K562 (cell line): ENCODE results near the gene ELOVL1. TPM values are rescaled to one million over a fixed set of nuclear protein-coding genes. Genes with fewer than 3 reads are reported as not detected.

Experiments
- ATAC-seq: fragments of 200-7000 bp; cut with Tn5 transposase; 3 replicates; pipeline ENCODE4 v1.9.1; 2020; ENCODE audit warnings: moderate library complexity
- BruUV-seq: library from RNA; stranded (reverse); fragments of 400-500 nt; replicated peaks from 2 replicates; lab custom pipeline; 2021; lab: Mats Ljungman, UMichigan
- CTCF ChIA-PET: fragments of 300-600 bp; formaldehyde crosslinking; extraction: SDS; loops from one replicate; lab custom pipeline; 2021; ENCODE audit warnings: low intra/inter-chr PET ratio; lab: Yijun Ruan, JAX
- POLR2A ChIA-PET: fragments of 300-600, 350-650 bp; sonication (Branson Sonifier 250); formaldehyde crosslinking; extraction: SDS; loops from one replicate; lab custom pipeline; 2021; ENCODE audit warnings: antibody characterized with exemption, inconsistent platforms; lab: Yijun Ruan, JAX
- DNase-seq, 4 experiments: peaks; one replicate each; pipeline versions ENCODE4 v3.0.0 to v3.0.0-alpha.2; 2011 to 2018; ENCODE audit warnings: low spot score in 3 of 4, mixed read lengths in 3 of 4; ENCODE audit errors: extremely low read depth in 1 of 4
- FAIRE-seq: peaks from 2 replicates; lab custom pipeline; 2011; peaks lifted over from hg19 to GRCh38; lab: Jason Lieb, UNC
- H2AFZ ChIP-seq: 2 replicates; pipeline ENCODE4 v1.6.0; 2011; ENCODE audit warnings: low read depth, low read length, control low read depth, inconsistent platforms
- H3K27ac ChIP-seq: fragments of 200-600 bp; 3 replicates; pipeline ENCODE4 v1.8.0; 2011; ENCODE audit warnings: low read depth, mild to moderate bottlenecking, control low read depth, inconsistent platforms, low read length, moderate library complexity, mixed read lengths; ENCODE audit errors: extremely low read depth
- H3K27me3 ChIP-seq, 2 experiments: fragments of 300-600 bp in 1 of 2; 2 replicates in 1 of 2; 3 replicates in 1 of 2; pipeline versions ENCODE4 v1.6.0 to v1.8.0; 2011; ENCODE audit warnings: inconsistent platforms in 2 of 2, low read length in 2 of 2, mild to moderate bottlenecking in 1 of 2, mixed read lengths in 1 of 2, moderate library complexity in 1 of 2; ENCODE audit not compliant: control insufficient read depth in 2 of 2, insufficient read depth in 2 of 2
- H3K36me3 ChIP-seq: fragments of 300-600 bp; 3 replicates; pipeline ENCODE4 v1.8.0; 2011; ENCODE audit warnings: mild to moderate bottlenecking, low read length, inconsistent platforms; ENCODE audit not compliant: control insufficient read depth, insufficient read depth
- H3K4me1 ChIP-seq, 2 experiments: fragments of 200-600 bp in 1 of 2; replicated peaks in 1 of 2; 2 replicates in 1 of 2; 3 replicates in 1 of 2; pipeline versions ENCODE4 v1.5.1 to v1.8.0; 2011; ENCODE audit warnings: inconsistent platforms in 2 of 2, low read length in 2 of 2, mild to moderate bottlenecking in 1 of 2, mixed read lengths in 1 of 2, moderate library complexity in 1 of 2; ENCODE audit not compliant: control insufficient read depth in 2 of 2, insufficient read depth in 2 of 2
- H3K4me2 ChIP-seq: 2 replicates; pipeline ENCODE4 v1.6.1; 2011; ENCODE audit warnings: low read length, control low read depth, inconsistent platforms, mixed read lengths; ENCODE audit not compliant: insufficient read depth
- H3K4me3 ChIP-seq: fragments of 200-600 bp; sonication (generic), shearing (Covaris generic); 2 replicates; pipeline ENCODE4 v1.5.1; 2016; ENCODE audit warnings: control low read depth, inconsistent platforms
- H3K79me2 ChIP-seq: fragments of 200-600 bp; 3 replicates; pipeline ENCODE4 v1.8.0; 2011; ENCODE audit warnings: low read length, inconsistent platforms; ENCODE audit not compliant: control insufficient read depth, insufficient read depth
- H3K9ac ChIP-seq, 2 experiments: 2 replicates each; pipeline versions ENCODE4 v1.6.0 to v1.6.1; 2011; ENCODE audit warnings: low read depth in 2 of 2, low read length in 2 of 2, control low read depth in 1 of 2, inconsistent platforms in 1 of 2, mild to moderate bottlenecking in 1 of 2, mixed read lengths in 1 of 2; ENCODE audit not compliant: insufficient read depth in 1 of 2
- H3K9me1 ChIP-seq: one replicate; pipeline ENCODE4 v1.6.0; 2011; ENCODE audit warnings: inconsistent platforms, mild to moderate bottlenecking, low read length, moderate library complexity; ENCODE audit not compliant: control insufficient read depth, insufficient read depth
- H3K9me3 ChIP-seq: replicated peaks from 2 replicates; pipeline ENCODE4 v1.5.1; 2011; ENCODE audit warnings: low read depth, low read length, inconsistent platforms; ENCODE audit not compliant: control insufficient read depth, insufficient read depth
- H4K20me1 ChIP-seq: replicated peaks from 2 replicates; pipeline ENCODE4 v1.6.1; 2011; ENCODE audit warnings: low read length, inconsistent platforms, mixed read lengths; ENCODE audit not compliant: control insufficient read depth, insufficient read depth
- BACH1 ChIP-seq: fragments of 200-800 bp; sonication (Bioruptor generic); IDR thresholded peaks from 2 replicates; pipeline ENCODE4 v1.6.1; 2016; ENCODE audit warnings: missing genetic modification characterization, missing compliant biosample characterization
- CREBBP ChIP-seq: IDR thresholded peaks from one replicate; pipeline ENCODE4 v1.6.1; 2012; ENCODE audit warnings: low read depth, mild to moderate bottlenecking, control low read depth, inconsistent platforms, low read length
- E2F4 ChIP-seq: sonication (generic); formaldehyde crosslinking; IDR thresholded peaks from 2 replicates; pipeline ENCODE4 v1.8.0; 2022; ENCODE audit warnings: mild to moderate bottlenecking, low read depth, missing genetic modification reagents
- FOS ChIP-seq: IDR thresholded peaks from 3 replicates; pipeline ENCODE4 v1.6.1; 2011; ENCODE audit not compliant: insufficient read length; ENCODE audit errors: extremely low read depth
- KDM5B ChIP-seq: fragments of 200-600 bp; sonication (generic); IDR thresholded peaks from 2 replicates; pipeline ENCODE4 v1.6.1; 2012; ENCODE audit warnings: low read depth, mild to moderate bottlenecking, moderate library complexity, low read length, control low read depth, inconsistent platforms; ENCODE audit not compliant: insufficient replicate concordance
- MAFG ChIP-seq: fragments of 450-650 bp; conservative IDR thresholded peaks from 2 replicates; pipeline ENCODE4 v1.6.1; 2016; ENCODE audit warnings: missing genetic modification characterization, missing compliant biosample characterization
- NCOR1 ChIP-seq: fragments of 450-650 bp; IDR thresholded peaks from 2 replicates; pipeline ENCODE4 v1.6.1; 2016; ENCODE audit warnings: mild to moderate bottlenecking, moderate library complexity
- NR2C1 ChIP-seq, 2 experiments: fragments of 450-650 bp; IDR thresholded peaks; 2 replicates each; pipeline ENCODE4 v1.6.1; 2017; ENCODE audit warnings: mild to moderate bottlenecking in 2 of 2, antibody characterized with exemption in 1 of 2, inconsistent platforms in 1 of 2, missing compliant biosample characterization in 1 of 2, missing genetic modification characterization in 1 of 2
- POLR2A ChIP-seq: fragments of 450-650 bp; conservative IDR thresholded peaks from 2 replicates; pipeline ENCODE4 v1.6.1; 2016
- POLR2AphosphoS5 ChIP-seq: IDR thresholded peaks from 2 replicates; pipeline ENCODE4 v1.6.1; 2011; ENCODE audit warnings: mild to moderate bottlenecking, low read depth, low read length, moderate library complexity; ENCODE audit not compliant: control insufficient read depth, insufficient read depth
- RFX7 ChIP-seq: fragments of 250-450 bp; sonication (Bioruptor Pico); IDR thresholded peaks from 2 replicates; pipeline ENCODE4 v1.5.1; 2021; ENCODE audit warnings: mild to moderate bottlenecking
- SUPT5H ChIP-seq: fragments of 450-650 bp; IDR thresholded peaks from 2 replicates; pipeline ENCODE4 v1.6.1; 2016
- ZNF121 ChIP-seq: sonication (generic); formaldehyde crosslinking; conservative IDR thresholded peaks from 2 replicates; pipeline ENCODE4 v1.8.0; 2022; ENCODE audit warnings: missing genetic modification reagents
- ZNF561 ChIP-seq: fragments of 450-650 bp; formaldehyde crosslinking; conservative IDR thresholded peaks from 2 replicates; pipeline ENCODE4 v1.4.0; 2020; ENCODE audit warnings: mild to moderate bottlenecking, moderate library complexity
- ZNF583 ChIP-seq: fragments of 250-450 bp; sonication (Bioruptor Pico); IDR thresholded peaks from 2 replicates; pipeline ENCODE4 v1.4.0; 2020
- WGBS: fragments of 100-300 bp; shearing (Covaris generic); methylation state at CpG from one replicate; pipeline ENCODE4 v1.1.6; 2016; ENCODE audit warnings: low coverage, mixed read lengths; ENCODE audit not compliant: insufficient coverage; ENCODE audit errors: missing lambda C conversion rate; 5-methylcytosine and 5-hydroxymethylcytosine counted together
- in situ Hi-C: fragments of 300-500 bp; cut with MboI; formaldehyde crosslinking; loops from 4 replicates; pipeline ENCODE4 v1.15.0; 2018; ENCODE audit warnings: inconsistent platforms, mixed read lengths
- intact Hi-C: fragments of 100-400 bp; cut with micrococcal nuclease; formaldehyde crosslinking; loops from 2 replicates; pipeline ENCODE4 v1.14.2; 2022
- polyA plus RNA-seq, 8 experiments: library from polyadenylated mRNA; depleted of rRNA in 4 of 8; stranded (reverse) in 5 of 8; unstranded in 3 of 8; fragments of >200 nt; fragmentation: Nextera tagmentation in 2 of 8; fragmentation: Illumina TruSeq in 1 of 8; extraction: Ambion mirVana in 2 of 8; extraction: Trizol in 1 of 8; gene quantifications; 2 replicates each; pipeline versions ENCODE4 v1.2.1 to v1.2.3, GENCODE V29; 2011 to 2014; ENCODE audit warnings: inconsistent platforms in 1 of 8, missing spikeins in 1 of 8
- total RNA-seq, 7 experiments: library from RNA; depleted of rRNA in 6 of 7; stranded (reverse); fragments of >200 nt in 6 of 7; fragmentation: Illumina TruSeq in 2 of 7; extraction: Trizol in 2 of 7; gene quantifications; 2 replicates each; pipeline versions ENCODE4 v1.2.1 to v1.2.3, GENCODE V29; 2011 to 2021; ENCODE audit warnings: low replicate concordance in 1 of 7
- TF ChIP-seq, protein P1 (sequence below): fragments of 450-650 bp; formaldehyde crosslinking; IDR thresholded peaks from 2 replicates; pipeline ENCODE4 v1.4.0; 2022; ENCODE audit warnings: missing genetic modification characterization
- TF ChIP-seq, protein P2 (sequence below): sonication (generic); formaldehyde crosslinking; IDR thresholded peaks from 2 replicates; pipeline ENCODE4 v1.8.1; 2023; ENCODE audit warnings: mild to moderate bottlenecking, missing genetic modification reagents, moderate library complexity

The ELOVL1 gene
- total and polyA plus RNA-seq, 9 of the 15 experiments (the other 6 are each of a cell fraction or from before 2014, with no cell fraction given), result 51.0 to 157 (median 70.3) TPM

DNA sequence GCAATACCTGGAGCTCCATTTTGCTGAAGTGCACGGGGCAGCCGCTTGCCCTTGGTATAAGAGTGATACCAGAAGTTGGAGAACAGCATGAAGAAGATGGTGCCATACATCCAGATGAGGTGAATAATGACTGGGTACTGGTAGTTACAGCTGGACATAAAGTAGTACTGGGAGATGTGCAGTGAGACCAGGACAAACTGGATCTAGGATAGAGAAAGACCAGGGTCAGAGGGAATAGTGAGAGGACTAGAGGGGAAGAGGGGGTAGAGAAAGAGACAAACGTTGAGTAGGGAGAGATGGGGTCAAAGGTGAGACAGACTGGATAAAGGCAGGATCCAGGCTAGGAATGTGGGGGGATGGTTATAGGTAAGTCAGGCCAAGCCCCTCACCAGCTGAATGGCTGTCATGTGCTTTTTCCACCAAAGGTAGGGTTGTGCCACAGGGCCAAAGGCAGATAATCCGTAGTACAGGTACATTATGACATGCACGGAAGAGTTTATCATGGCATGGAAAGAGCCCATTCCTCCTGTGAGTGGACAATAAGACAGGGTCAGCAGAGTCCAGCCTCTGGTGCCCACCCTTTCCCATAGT lies 3.8 kb downstream of the ELOVL1 start:
- no TSS peak for BruUV-seq
- ATAC-seq, result no peak
- peaks cover 67% of the 10 kb centered on the region for H3K36me3 ChIP-seq
- H3K27me3 ChIP-seq, result no peaks in the 10 kb centered on the region
- TF ChIP-seq NR2C1 (IDR thresholded peaks at IDR 0.05), result no peak
- TF ChIP-seq NR2C1 (tag; IDR thresholded peaks at IDR 0.05), result 0 out of 2 replicates have a peak, but pooled peaks have one; percentile 27
- TF ChIP-seq, protein P1, sequence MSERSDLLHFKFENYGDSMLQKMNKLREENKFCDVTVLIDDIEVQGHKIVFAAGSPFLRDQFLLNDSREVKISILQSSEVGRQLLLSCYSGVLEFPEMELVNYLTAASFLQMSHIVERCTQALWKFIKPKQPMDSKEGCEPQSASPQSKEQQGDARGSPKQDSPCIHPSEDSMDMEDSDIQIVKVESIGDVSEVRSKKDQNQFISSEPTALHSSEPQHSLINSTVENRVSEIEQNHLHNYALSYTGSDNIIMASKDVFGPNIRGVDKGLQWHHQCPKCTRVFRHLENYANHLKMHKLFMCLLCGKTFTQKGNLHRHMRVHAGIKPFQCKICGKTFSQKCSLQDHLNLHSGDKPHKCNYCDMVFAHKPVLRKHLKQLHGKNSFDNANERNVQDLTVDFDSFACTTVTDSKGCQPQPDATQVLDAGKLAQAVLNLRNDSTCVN (CRISPR knock-in tag), result peak; percentile 73; the same call in 1 of the 2 replicates
- TF ChIP-seq ZNF121 (CRISPR knock-in tag), result no peak
- no peak for TF ChIP-seq MAFG (tag)
- no peak for TF ChIP-seq FOS
- peak; percentile 72 for TF ChIP-seq CREBBP
- peak; percentile 66 for TF ChIP-seq POLR2A
- TF ChIP-seq POLR2AphosphoS5, result no peak
- TF ChIP-seq NCOR1, result 0 out of 2 replicates have a peak, but pooled peaks have one; percentile 9
- TF ChIP-seq KDM5B, result peak; percentile 61
- no peak for TF ChIP-seq ZNF561
- TF ChIP-seq E2F4 (CRISPR knock-in tag), result no peak
- TF ChIP-seq BACH1 (tag), result no peak
- TF ChIP-seq, protein P2, sequence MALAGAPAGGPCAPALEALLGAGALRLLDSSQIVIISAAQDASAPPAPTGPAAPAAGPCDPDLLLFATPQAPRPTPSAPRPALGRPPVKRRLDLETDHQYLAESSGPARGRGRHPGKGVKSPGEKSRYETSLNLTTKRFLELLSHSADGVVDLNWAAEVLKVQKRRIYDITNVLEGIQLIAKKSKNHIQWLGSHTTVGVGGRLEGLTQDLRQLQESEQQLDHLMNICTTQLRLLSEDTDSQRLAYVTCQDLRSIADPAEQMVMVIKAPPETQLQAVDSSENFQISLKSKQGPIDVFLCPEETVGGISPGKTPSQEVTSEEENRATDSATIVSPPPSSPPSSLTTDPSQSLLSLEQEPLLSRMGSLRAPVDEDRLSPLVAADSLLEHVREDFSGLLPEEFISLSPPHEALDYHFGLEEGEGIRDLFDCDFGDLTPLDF (CRISPR knock-in tag), result no peak
- 0 out of 2 replicates have a peak, but pooled peaks have one; percentile 53 for TF ChIP-seq SUPT5H
- peak; percentile 46; the same call in 1 of the 2 replicates for TF ChIP-seq RFX7 (CRISPR knock-in tag)
- TF ChIP-seq ZNF583, result no peak
- H3K4me1 ChIP-seq, result peaks cover 46 to 62% of the 10 kb centered on the region in 2 experiments
- H3K9ac ChIP-seq, result peak overlapping the region in 1 of 2 experiments; percentile 61; a peak in 2 of 4 replicates
- H4K20me1 ChIP-seq, result peaks cover 10% of the 10 kb centered on the region; the same call in 1 of the 2 replicates
- H3K9me3 ChIP-seq, result no peaks in the 10 kb centered on the region
- peaks cover 17% of the 10 kb centered on the region for H3K9me1 ChIP-seq
- no peak for FAIRE-seq
- 80% methylated on average over 5 of the region's 5 CpGs for WGBS
- POLR2A ChIA-PET, result interaction anchor here (1.0 to 1.6 kb wide), 6 partner anchors 11 to 25 kb away, joined by 3 to 4 read pairs (median 4); partner anchors contain the start of genes MED8 and SZT2
- peaks cover 68% of the 10 kb centered on the region for H3K79me2 ChIP-seq
- no peak overlapping the region for H3K4me2 ChIP-seq
- no peak overlapping the region for H2AFZ ChIP-seq
- intact Hi-C loops, result no loop called here
- no peak for DNase-seq
- in situ Hi-C loops, result no loop called here
- CTCF ChIA-PET, result no interaction called here
- H3K4me3 ChIP-seq, result no peak overlapping the region
- H3K27ac ChIP-seq, result peak overlapping the region; percentile 2; the same call in 1 of the 3 replicates
